Activated CD8-positive, alpha-beta T cell treated with anti-CD3 and anti-CD28 coated beads for 36 hours (primary cell): ENCODE results near the gene IGF2BP3. TPM values are rescaled to one million over a fixed set of nuclear protein-coding genes. Genes with fewer than 3 reads are reported as not detected.

Experiments used
- ATAC-seq: fragments of 200-7000 bp; cut with Tn5 transposase; one replicate; pipeline ENCODE4 v1.10.0; 2021; ENCODE audit warnings: mild to moderate bottlenecking, moderate library complexity
- CTCF ChIA-PET: fragments of 350-600 bp; sonication (Branson Sonifier 250); formaldehyde crosslinking; loops from one replicate; lab custom pipeline; 2021; ENCODE audit warnings: antibody characterized with exemption; lab: Charles Lee
- POLR2A ChIA-PET: fragments of 350-600 bp; sonication (Branson Sonifier 250); formaldehyde crosslinking; loops from one replicate; lab custom pipeline; 2021; ENCODE audit warnings: antibody characterized with exemption; lab: Charles Lee
- DNase-seq: peaks from one replicate; pipeline ENCODE4 v3.0.0-alpha.2; 2020
- H3K27ac Mint-ChIP-seq: one replicate; pipeline ENCODE4 v1.8.0; 2021; ENCODE audit warnings: mild to moderate bottlenecking, mixed read lengths
- H3K27me3 Mint-ChIP-seq: one replicate; pipeline ENCODE4 v1.8.0; 2021; ENCODE audit warnings: mixed read lengths
- H3K36me3 Mint-ChIP-seq: one replicate; pipeline ENCODE4 v1.8.0; 2021; ENCODE audit warnings: low read depth, mixed read lengths
- H3K4me1 Mint-ChIP-seq: one replicate; pipeline ENCODE4 v1.8.0; 2021; ENCODE audit warnings: low read depth, mixed read lengths
- H3K4me3 Mint-ChIP-seq: one replicate; pipeline ENCODE4 v1.8.0; 2021; ENCODE audit warnings: mild to moderate bottlenecking, moderate library complexity, mixed read lengths
- H3K9me3 Mint-ChIP-seq: one replicate; pipeline ENCODE4 v1.8.0; 2021; ENCODE audit warnings: mixed read lengths
- intact Hi-C: fragments of 100-400 bp; cut with micrococcal nuclease; formaldehyde crosslinking; loops from one replicate; pipeline ENCODE4 v1.10.0; 2022
- total RNA-seq, 2 experiments: library from RNA; stranded (reverse); gene quantifications; one replicate each; pipeline ENCODE4 v1.2.3, GENCODE V29; 2021
- TF ChIP-seq, protein P1 (sequence below): fragments of 200-600 bp; IDR thresholded peaks from one replicate; pipeline ENCODE4 v1.8.0; 2022; ENCODE audit warnings: antibody characterized with exemption, mild to moderate bottlenecking

Gene IGF2BP3
- total RNA-seq, 2 experiments from 2014 or later: 0.61 to 1.1 TPM

GRCh38 chr7:23353172-23353571 lies 117.1 kb downstream of the IGF2BP3 start:
- Mint-ChIP-seq H3K36me3 (no peaks in the 10 kb centered on the region), H3K9me3 (no peaks in the 10 kb centered on the region), H3K27ac (no peak overlapping the region), H3K4me3 (no peak overlapping the region), H3K27me3 (peaks cover 3% of the 10 kb centered on the region), H3K4me1 (peaks cover 29% of the 10 kb centered on the region)
- TF ChIP-seq, protein P1, sequence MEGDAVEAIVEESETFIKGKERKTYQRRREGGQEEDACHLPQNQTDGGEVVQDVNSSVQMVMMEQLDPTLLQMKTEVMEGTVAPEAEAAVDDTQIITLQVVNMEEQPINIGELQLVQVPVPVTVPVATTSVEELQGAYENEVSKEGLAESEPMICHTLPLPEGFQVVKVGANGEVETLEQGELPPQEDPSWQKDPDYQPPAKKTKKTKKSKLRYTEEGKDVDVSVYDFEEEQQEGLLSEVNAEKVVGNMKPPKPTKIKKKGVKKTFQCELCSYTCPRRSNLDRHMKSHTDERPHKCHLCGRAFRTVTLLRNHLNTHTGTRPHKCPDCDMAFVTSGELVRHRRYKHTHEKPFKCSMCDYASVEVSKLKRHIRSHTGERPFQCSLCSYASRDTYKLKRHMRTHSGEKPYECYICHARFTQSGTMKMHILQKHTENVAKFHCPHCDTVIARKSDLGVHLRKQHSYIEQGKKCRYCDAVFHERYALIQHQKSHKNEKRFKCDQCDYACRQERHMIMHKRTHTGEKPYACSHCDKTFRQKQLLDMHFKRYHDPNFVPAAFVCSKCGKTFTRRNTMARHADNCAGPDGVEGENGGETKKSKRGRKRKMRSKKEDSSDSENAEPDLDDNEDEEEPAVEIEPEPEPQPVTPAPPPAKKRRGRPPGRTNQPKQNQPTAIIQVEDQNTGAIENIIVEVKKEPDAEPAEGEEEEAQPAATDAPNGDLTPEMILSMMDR: no peak
- no peak for ATAC-seq
- ChIA-PET POLR2A (no interaction called here), CTCF (no interaction called here)
- intact Hi-C loops: loop anchor here (10.0 kb wide), 1 partner anchor 182 kb away; the partner anchor contains the start of gene TRA2A
- no peak for DNase-seq

- Mint-ChIP-seq H3K27ac (no peak overlapping the region), H3K9me3 (no peaks in the 10 kb centered on the region), H3K27me3 (no peaks in the 10 kb centered on the region), H3K36me3 (no peaks in the 10 kb centered on the region), H3K4me3 (no peak overlapping the region), H3K4me1 (peaks cover 40% of the 10 kb centered on the region)
- ChIA-PET CTCF (interaction anchor here (6.1 kb wide), 1 partner anchor 77 kb away, joined by 57 read pairs; no protein-coding TSS in a partner anchor), POLR2A (interaction anchor here (0.9 to 1.0 kb wide), 2 partner anchors 17 to 51 kb away, joined by 4 to 6 read pairs; partner anchors contain the start of gene MALSU1)
- intact Hi-C loops: loop anchor here (10.0 kb wide), 1 partner anchor 184 kb away; the partner anchor contains the start of gene TRA2A
- TF ChIP-seq, protein P1: no peak
- no peak for DNase-seq
- no peak for ATAC-seq
Observed at GRCh38 chr7:23350466-23350865, 119.8 kb downstream of the IGF2BP3 start.

DNA sequence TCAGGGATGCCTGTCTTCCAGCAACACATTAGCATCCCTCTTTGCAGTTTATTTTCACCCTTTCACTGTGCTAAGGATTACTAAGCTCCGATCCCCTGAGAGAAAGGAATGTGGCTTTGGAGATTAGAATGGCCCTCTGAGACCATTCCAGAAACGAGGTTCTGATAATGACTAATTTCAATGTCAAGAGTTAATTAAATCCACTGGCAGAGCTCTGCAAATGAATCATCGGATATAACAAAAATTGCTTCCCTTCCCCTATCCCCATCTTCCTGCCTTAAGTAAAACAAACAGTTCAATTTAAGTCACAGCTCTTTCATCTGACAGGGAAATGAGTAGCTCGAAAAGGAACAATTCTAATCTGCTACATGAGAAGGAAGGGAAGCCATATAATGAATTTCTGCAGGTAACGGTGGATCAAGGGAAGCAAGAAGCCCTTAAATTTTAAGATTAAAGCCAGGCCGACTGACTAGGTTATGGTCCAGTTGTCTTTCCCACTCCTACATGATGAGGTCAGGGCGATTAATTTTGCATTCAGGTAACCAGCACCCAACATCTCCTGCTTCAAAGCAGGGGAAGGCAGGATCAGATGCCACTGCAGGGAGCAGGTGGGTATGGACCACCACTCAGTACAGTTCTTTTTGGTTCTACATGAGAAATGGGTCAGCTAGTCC lies 120.7 kb downstream of the IGF2BP3 start:
- CTCF ChIA-PET: interaction anchor here (1.6 to 6.1 kb wide), 2 partner anchors 8 to 76 kb away, joined by 9 to 57 read pairs; no protein-coding TSS in a partner anchor
- H3K4me3 Mint-ChIP-seq: no peak overlapping the region

DNA sequence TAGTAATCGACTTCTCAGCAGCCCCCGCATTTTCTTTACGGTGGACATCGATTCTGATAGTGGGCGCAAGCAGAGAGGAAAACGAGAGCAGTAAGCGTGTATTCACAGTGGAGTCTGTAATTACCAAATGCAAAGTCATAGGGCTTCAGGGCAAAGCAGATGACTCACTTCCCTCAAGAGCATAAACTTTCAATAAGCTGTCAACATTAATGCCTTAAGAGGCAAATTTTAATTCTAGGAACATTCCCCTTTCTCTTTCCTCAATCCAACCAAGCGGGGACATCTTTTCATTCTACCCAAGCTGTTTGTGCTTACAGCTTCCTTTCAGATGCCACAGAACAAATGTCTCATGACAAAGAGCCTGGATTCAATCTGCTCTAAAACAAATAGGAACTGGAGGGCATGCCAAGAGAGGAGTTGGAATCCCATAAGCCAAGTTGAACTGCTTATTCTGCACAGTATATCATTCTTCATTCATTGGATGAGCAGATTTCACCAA lies 122.6 kb downstream of the IGF2BP3 start:
- H3K9me3 Mint-ChIP-seq: no peaks in the 10 kb centered on the region
- peaks cover 44% of the 10 kb centered on the region for H3K4me1 Mint-ChIP-seq
- intact Hi-C loops: loop anchor here (5.0 kb wide), 1 partner anchor 70 kb away; no protein-coding TSS in a partner anchor
- TF ChIP-seq, protein P1: no peak
- ATAC-seq (peak; percentile 58), DNase-seq (peak; percentile 32)
- ChIA-PET POLR2A (interaction anchor here (0.6 to 1.2 kb wide), 4 partner anchors 15 to 193 kb away, joined by 3 to 4 read pairs (median 3); no protein-coding TSS in a partner anchor), CTCF (interaction anchor here (0.7 to 6.1 kb wide), 9 partner anchors 11 to 198 kb away, joined by 3 to 57 read pairs (median 6); no protein-coding TSS in a partner anchor)
- no peaks in the 10 kb centered on the region for H3K27me3 Mint-ChIP-seq
- H3K27ac Mint-ChIP-seq: peak overlapping the region; percentile 37
- H3K36me3 Mint-ChIP-seq: no peaks in the 10 kb centered on the region
- H3K4me3 Mint-ChIP-seq: no peak overlapping the region

More for the DNA sequence above, 120.7 kb downstream of the IGF2BP3 start:
- intact Hi-C loops: loop anchor here (5.0 to 10.0 kb wide), 2 partner anchors 72 to 185 kb away; partner anchors contain the start of gene TRA2A
- TF ChIP-seq, protein P1: no peak
- no peaks in the 10 kb centered on the region for H3K9me3 Mint-ChIP-seq
- H3K36me3 Mint-ChIP-seq: no peaks in the 10 kb centered on the region
- ATAC-seq: no peak
- POLR2A ChIA-PET: interaction anchor here (0.9 kb wide), 1 partner anchor 16 kb away, joined by 4 read pairs; no protein-coding TSS in a partner anchor
- H3K27me3 Mint-ChIP-seq: no peaks in the 10 kb centered on the region
- H3K27ac Mint-ChIP-seq: no peak overlapping the region
- H3K4me1 Mint-ChIP-seq: peaks cover 46% of the 10 kb centered on the region
- no peak for DNase-seq
